GM12892 (cell line): ENCODE data around the gene KDR.

Experiments used
- POLR2A ChIP-seq: IDR thresholded peaks from 2 replicates; pipeline ENCODE4 v1.6.1; 2011; ENCODE audit warnings: low read depth, low read length, control low read depth
- POLR2AphosphoS5 ChIP-seq: IDR thresholded peaks from 2 replicates; pipeline ENCODE4 v1.6.1; 2011; ENCODE audit warnings: low read depth, low read length, control low read depth

GRCh38 chr4:55066018-55066417, 59.4 kb downstream of the KDR start:
- no peak for TF ChIP-seq POLR2A
- no peak for TF ChIP-seq POLR2AphosphoS5
